Lung (tissue), 12 donors: ENCODE measurements around the gene MAGEF1. TPM values are rescaled to one million over a fixed set of nuclear protein-coding genes. Genes with fewer than 3 reads are reported as not detected.
"Not testable (repeated sequence)": the region's sequence is repeated elsewhere in the genome, so short reads cannot be mapped to it uniquely, and the experiment has no call there.

ENCODE experiments used
- ATAC-seq: fragments of 200-7000 bp; cut with Tn5 transposase; one replicate; pipeline ENCODE4 v1.9.1; 2020; ENCODE audit warnings: moderate number of reproducible peaks; ENCODE audit not compliant: insufficient read depth, low FRiP score
- DNase-seq, 3 donors: peaks; one replicate each; pipeline ENCODE4 v3.0.0-alpha.2; 2013 to 2017
- H3K27ac ChIP-seq, 2 donors: one replicate each; pipeline ENCODE4 v1.5.1; 2013; ENCODE audit warnings: mild to moderate bottlenecking in 2 of 2, moderate library complexity in 2 of 2, control low read depth in 1 of 2, inconsistent platforms in 1 of 2, low read depth in 1 of 2, low read length in 1 of 2
- H3K27me3 ChIP-seq, 3 donors: one replicate each; pipeline ENCODE4 v1.5.1; 2013; ENCODE audit warnings: low read length in 2 of 3; ENCODE audit not compliant: control insufficient read depth in 3 of 3, insufficient read depth in 3 of 3
- H3K36me3 ChIP-seq, 4 donors: one replicate each; pipeline ENCODE4 v1.5.1; 2013; ENCODE audit warnings: low read length in 4 of 4, mild to moderate bottlenecking in 1 of 4, moderate library complexity in 1 of 4; ENCODE audit not compliant: control insufficient read depth in 4 of 4, insufficient read depth in 4 of 4
- H3K4me1 ChIP-seq, 5 donors: one replicate each; pipeline ENCODE4 v1.5.1; 2013; ENCODE audit warnings: low read length in 5 of 5, mild to moderate bottlenecking in 2 of 5, moderate library complexity in 1 of 5; ENCODE audit not compliant: control insufficient read depth in 5 of 5, insufficient read depth in 5 of 5
- H3K4me3 ChIP-seq: one replicate; pipeline ENCODE4 v1.5.1; 2013; ENCODE audit warnings: mild to moderate bottlenecking, control low read depth, moderate library complexity
- H3K9ac ChIP-seq, 2 donors: one replicate each; pipeline ENCODE4 v1.5.1; 2013; ENCODE audit warnings: low read length in 2 of 2, control low read depth in 1 of 2; ENCODE audit not compliant: insufficient read depth in 1 of 2
- H3K9me3 ChIP-seq, 4 donors: one replicate each; pipeline ENCODE4 v1.5.1; 2013; ENCODE audit warnings: low read length in 3 of 4, mild to moderate bottlenecking in 1 of 4, moderate library complexity in 1 of 4; ENCODE audit not compliant: control insufficient read depth in 4 of 4, insufficient read depth in 3 of 4
- WGBS, 2 donors: extraction: QIAGEN DNeasy Blood & Tissue Kit; methylation state at CpG; one replicate each; pipeline ENCODE4 v1.1.7; 2013; 5-methylcytosine and 5-hydroxymethylcytosine counted together
- polyA plus RNA-seq, 2 donors: library from polyadenylated mRNA; stranded (reverse); fragments of 200-250 nt; gene quantifications; one replicate each; pipeline ENCODE4 v1.2.1, GENCODE V29; 2013
- total RNA-seq, 2 donors: library from RNA; depleted of rRNA in 1 of 2; stranded (reverse); fragments of >200 nt in 1 of 2; gene quantifications; one replicate each; pipeline ENCODE4 v1.2.1, GENCODE V29; 2014 to 2021
- TF ChIP-seq, protein P1 (sequence below): IDR thresholded peaks from 2 replicates; pipeline ENCODE4 v1.5.1; 2012; ENCODE audit warnings: mild to moderate bottlenecking; ENCODE audit errors: control extremely low read depth, extremely low read depth
- donor health status: control.
- donor health status: control.
- donor health status: Bipolar disorder and iron deficiency.
- donor health status: healthy.
- donor health status: DM: yes; HTN: yes; CAD: no.

MAGEF1 gene
- total and polyA plus RNA-seq, 4 donors = 30.1 to 36.1 (median 33.1) TPM

DNA sequence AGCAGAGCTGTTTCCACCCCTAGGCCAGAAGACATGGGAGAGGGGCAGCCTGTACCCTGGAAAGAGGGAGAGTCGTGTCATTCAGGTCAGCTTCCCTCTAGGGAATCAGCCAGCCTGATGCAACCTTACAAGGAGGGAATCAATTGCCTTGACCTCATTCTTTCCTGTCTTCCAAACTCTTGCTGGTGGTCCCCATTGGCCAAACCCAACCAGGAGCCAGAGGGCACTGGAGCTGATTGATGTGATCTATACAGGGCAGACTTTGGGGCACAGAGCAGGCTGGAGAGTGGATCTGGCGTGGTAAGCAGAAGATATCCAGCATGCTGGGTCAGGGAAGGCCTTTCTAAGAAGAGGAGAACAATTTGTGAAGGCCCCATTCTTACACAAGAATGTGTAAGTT is 19.1 kb upstream of the MAGEF1 start:
- Histone ChIP-seq H3K4me1 (peaks cover 0 to 15% (median 4%) of the 10 kb centered on the region in 5 donors), H3K9ac (no peak overlapping the region), H3K27ac (no peak overlapping the region), H3K36me3 (no peaks in the 10 kb centered on the region), H3K27me3 (no peaks in the 10 kb centered on the region), H3K9me3 (no peaks in the 10 kb centered on the region), H3K4me3 (no peak overlapping the region)
- DNase-seq (no peak), ATAC-seq (no peak)
- 90 to 92% methylated on average over 2 of the region's 2 CpGs for WGBS, 2 donors
- TF ChIP-seq, protein P1, sequence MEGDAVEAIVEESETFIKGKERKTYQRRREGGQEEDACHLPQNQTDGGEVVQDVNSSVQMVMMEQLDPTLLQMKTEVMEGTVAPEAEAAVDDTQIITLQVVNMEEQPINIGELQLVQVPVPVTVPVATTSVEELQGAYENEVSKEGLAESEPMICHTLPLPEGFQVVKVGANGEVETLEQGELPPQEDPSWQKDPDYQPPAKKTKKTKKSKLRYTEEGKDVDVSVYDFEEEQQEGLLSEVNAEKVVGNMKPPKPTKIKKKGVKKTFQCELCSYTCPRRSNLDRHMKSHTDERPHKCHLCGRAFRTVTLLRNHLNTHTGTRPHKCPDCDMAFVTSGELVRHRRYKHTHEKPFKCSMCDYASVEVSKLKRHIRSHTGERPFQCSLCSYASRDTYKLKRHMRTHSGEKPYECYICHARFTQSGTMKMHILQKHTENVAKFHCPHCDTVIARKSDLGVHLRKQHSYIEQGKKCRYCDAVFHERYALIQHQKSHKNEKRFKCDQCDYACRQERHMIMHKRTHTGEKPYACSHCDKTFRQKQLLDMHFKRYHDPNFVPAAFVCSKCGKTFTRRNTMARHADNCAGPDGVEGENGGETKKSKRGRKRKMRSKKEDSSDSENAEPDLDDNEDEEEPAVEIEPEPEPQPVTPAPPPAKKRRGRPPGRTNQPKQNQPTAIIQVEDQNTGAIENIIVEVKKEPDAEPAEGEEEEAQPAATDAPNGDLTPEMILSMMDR = no peak

DNA sequence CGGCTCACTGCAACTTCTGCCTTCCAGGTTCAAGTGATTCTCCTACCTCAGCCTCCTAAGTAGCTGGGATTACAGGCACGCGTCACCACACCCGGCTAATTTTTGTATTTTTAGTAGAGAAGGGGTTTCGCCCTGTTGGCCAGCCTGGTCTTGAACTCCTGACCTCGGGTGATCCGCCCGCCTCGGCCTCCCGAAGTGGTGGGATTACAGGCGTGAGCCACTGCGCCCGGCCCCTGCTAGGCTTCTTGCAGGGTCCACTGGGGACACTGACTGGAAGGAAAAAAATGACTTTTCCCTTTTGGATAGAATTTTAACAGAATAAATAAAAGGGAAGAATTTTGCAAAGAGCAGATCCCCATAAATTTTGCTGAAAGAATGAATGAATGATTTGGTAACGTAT is 17.3 kb upstream of the MAGEF1 start:
- 94 to 96% methylated on average over 14 of the region's 14 CpGs for WGBS, 2 donors
- DNase-seq, ATAC-seq, H3K4me3 ChIP-seq, H3K9me3 ChIP-seq, H3K9ac ChIP-seq, H3K36me3 ChIP-seq, H3K27me3 ChIP-seq, H3K27ac ChIP-seq: not testable (repeated sequence)
- peaks cover 0 to 15% (median 4%) of the 10 kb centered on the region in 5 donors for H3K4me1 ChIP-seq

DNA sequence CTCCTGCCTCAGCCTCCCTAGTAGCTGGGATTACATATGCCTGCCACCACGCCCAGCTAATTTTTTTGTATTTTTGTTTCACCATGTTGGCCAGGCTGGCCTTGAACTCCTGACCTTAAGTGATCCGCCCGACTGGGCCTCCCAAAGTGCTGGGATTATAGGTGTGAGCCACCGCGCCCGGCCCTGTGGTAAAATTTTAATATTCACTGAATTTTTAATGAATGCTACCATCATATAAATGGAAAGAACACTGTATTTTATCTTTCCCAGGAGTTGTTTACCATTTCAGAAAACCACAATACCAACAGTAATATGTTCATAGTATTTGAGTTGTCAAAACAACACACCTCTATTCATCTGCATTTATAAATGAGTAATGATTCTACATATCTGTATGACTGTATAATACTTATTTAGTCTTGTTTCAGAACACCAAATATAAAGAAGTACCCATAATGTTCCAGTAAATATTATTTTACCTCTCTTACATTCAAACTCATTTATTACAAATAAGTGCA is 16.2 kb upstream of the MAGEF1 start:
- H3K4me1 ChIP-seq = peaks cover 0 to 15% (median 4%) of the 10 kb centered on the region in 5 donors
- no peak for ATAC-seq
- H3K27me3 ChIP-seq = no peaks in the 10 kb centered on the region
- no peak for DNase-seq
- 89 to 93% methylated on average over 6 of the region's 6 CpGs for WGBS, 2 donors
- TF ChIP-seq, protein P1 = no peak
- H3K9ac ChIP-seq = no peak overlapping the region
- H3K36me3 ChIP-seq = no peaks in the 10 kb centered on the region
- H3K4me3 ChIP-seq = no peak overlapping the region
- H3K9me3 ChIP-seq = no peaks in the 10 kb centered on the region
- no peak overlapping the region for H3K27ac ChIP-seq

DNA sequence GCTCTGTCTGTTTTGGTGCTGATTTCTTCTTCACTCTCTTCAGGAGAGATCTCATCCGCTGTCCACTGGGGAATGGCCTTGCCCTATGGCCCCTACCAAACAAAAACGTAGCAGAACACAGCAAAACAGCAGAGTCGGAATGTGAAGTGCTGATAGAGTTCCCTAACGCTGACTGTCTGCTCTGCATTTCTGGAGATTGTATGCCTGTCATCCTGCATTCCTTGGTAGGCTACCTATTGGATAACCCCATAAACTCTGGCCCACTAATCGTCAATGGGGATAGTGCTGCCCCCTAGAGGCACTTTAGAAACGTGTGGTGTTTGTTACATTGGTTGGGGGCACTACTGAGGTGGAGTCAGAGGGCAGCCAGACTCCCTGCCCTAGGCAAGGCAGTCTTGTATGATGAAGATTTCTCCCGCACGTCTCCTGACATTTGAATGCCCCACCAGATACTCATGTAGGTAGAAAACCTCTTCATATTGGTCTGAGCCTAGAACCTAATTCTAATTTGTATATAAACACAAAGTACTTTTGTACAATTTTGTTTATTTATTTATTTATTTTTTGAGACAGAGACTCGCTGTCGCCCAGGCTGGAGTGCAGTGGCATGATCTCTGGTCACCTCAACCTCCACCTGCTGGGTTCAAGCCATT is 15.6 kb upstream of the MAGEF1 start:
- TF ChIP-seq, protein P1 = peak; percentile 65
- Histone ChIP-seq H3K4me1 (peaks cover 0 to 11% (median 4%) of the 10 kb centered on the region in 5 donors), H3K36me3 (no peaks in the 10 kb centered on the region), H3K27me3 (no peaks in the 10 kb centered on the region), H3K27ac (no peak overlapping the region), H3K9ac (no peak overlapping the region), H3K9me3 (no peaks in the 10 kb centered on the region), H3K4me3 (no peak overlapping the region)
- ATAC-seq = peak; percentile 75
- 39 to 45% methylated on average over 10 of the region's 10 CpGs for WGBS, 2 donors
- DNase-seq = peak; percentile 57 to 81 (median 77)
